ENCODE data around the gene TP53RK.

TP53RK gene
- 12.4 reads per million, percentile 36 among the genes with 10 or more reads in this experiment for total RNA-seq

DNA sequence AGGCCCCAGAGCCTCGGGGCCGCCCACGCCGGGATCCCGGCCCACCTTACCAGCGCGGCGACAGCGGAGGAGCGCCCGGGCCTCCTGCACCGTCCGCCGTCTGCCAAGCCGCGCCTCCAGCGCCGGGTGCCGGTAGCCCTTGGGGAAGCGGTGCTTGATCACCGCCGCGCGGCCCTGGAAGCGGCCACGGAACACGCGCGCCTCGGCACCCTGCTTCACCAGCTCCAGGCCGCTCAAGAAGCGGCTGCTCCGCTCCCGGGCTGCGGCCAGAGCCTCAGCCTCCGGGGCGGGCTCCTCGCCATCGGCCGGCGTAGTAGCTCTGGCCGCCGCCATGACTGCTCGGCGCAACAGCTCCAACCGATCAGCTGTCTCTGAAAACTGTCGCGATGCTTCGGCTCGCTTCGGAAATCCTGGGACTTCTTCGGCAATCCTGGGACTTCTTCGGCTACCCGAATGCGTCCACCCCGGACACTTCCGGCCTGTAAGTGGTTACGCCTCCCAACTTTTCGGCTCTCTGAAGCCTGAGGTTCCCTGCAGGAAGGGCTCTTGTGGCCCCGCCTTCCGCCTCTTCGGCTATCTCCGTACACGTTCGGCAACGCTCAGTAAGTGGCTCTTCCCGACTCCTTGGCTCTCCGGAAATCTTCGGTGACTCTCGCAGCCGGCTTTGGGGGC, at the start of gene TP53RK:
TSS of gene TP53RK (minus strand) at position 363 of the 672 bp plus-strand sequence. CDS start at position 333, 30 bp downstream.
- DNase-seq: peak; percentile 95

DNA sequence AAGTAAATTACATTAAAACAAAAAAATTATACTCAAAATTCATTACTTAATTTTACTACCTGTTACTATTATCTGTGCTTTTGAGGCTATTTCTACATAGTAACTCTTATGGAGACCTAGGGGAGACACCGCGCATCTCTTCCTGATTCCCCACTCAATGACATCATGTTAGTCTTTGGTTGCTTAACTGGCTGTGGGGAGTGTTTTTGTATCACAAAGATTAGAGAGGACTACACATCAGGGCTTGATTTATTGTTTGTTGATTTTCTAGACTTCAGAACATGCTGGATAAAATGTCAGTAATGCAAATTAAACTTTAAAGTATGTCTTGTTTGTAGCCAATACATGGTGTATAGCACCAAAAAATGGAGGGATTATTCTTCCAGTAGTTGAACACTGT, 46.2 kb upstream of the TP53RK start:
- no peak for DNase-seq

DNA sequence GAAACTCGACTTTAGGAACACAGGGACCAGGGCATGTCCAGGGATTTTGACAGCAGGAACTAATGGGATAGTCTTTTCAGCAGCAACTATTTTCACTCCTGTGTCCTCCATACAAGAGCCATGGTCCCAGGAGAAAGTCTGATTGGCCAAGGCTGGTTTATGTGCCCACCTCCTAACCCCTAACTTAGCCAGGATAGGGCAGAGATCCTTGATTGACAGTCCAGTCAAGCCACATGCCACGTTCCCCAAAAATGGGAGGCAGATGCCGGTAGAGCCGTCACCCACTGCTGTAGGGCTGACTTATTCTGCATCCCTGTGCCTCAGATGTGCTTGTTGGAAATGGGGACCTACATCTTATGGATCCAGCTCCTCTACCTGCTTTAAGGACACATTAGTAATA, 42.5 kb upstream of the TP53RK start:
- no peak for DNase-seq

DNA sequence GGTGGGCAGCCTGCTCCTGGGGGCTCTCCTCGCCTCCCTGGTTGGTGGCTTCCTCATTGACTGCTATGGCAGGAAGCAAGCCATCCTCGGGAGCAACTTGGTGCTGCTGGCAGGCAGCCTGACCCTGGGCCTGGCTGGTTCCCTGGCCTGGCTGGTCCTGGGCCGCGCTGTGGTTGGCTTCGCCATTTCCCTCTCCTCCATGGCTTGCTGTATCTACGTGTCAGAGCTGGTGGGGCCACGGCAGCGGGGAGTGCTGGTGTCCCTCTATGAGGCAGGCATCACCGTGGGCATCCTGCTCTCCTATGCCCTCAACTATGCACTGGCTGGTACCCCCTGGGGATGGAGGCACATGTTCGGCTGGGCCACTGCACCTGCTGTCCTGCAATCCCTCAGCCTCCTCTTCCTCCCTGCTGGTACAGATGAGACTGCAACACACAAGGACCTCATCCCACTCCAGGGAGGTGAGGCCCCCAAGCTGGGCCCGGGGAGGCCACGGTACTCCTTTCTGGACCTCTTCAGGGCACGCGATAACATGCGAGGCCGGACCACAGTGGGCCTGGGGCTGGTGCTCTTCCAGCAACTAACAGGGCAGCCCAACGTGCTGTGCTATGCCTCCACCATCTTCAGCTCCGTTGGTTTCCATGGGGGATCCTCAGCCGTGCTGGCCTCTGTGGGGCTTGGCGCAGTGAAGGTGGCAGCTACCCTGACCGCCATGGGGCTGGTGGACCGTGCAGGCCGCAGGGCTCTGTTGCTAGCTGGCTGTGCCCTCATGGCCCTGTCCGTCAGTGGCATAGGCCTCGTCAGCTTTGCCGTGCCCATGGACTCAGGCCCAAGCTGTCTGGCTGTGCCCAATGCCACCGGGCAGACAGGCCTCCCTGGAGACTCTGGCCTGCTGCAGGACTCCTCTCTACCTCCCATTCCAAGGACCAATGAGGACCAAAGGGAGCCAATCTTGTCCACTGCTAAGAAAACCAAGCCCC, 36.2 kb upstream of the TP53RK start:
- no peak for DNase-seq

DNA sequence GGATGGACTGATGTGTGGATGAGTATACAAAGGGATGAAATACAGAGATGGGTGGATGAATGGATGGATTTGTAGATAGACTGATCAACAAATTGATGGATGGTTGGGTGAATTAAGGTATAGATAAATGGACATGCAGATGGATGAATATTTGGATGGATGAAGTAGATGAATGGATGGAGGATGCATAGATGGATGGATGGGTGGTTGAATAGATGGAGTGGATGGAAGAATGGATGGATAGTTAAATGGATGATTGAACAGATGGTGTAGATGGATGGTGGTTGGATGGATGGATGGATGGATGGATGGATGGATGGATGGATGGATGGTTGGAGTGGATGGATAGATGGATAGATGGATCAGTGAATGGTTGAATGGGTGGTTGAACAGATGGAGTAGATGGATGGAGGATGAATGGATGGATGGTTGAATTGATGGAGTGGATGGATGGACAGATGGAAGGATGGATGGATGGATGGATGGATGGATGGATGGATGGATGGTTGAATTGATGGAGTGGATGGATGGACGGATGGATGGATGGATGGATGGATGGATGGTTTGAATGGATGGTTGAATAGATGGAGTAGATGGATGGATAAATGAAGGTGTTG, 35.2 kb upstream of the TP53RK start:
- no peak for DNase-seq

DNA sequence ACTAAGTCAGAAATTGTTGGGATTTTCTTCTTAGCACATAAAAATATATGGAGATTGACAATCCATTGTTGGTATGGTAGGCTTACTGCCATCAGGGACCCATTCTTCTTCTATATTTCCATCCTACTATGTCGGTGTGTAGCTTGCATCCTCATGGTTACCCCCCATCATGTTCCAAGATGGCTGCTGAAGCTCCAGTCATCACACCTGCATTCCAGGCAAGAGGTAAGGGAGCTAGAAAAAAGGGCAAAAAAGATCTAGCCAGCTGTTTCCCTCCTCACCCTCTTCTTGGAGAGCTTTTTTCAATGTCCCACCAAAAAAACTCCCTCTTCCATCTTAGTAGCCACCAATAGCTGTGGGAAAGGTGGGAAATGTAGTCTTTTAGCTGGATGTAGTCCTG, 33.8 kb upstream of the TP53RK start:
- DNase-seq: no peak

DNA sequence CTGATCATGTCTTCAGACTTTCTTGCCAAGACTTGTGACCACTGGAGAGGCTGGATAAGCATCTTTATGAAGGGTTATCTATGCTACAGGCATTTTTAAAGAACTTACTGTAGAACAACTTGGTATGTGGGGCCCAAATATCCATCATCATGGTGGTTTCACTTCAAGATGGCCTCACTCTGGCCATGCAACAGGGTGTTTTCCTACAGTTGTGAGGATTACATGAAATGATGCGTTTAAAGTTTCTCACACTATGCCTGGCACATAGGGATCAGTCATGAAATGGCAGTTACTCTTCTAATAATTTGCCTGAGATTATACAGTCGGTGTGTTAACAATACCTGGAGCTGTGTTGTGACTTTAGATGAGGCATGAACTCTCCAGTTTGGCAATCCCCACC, 33.2 kb upstream of the TP53RK start:
- DNase-seq: no peak

DNA sequence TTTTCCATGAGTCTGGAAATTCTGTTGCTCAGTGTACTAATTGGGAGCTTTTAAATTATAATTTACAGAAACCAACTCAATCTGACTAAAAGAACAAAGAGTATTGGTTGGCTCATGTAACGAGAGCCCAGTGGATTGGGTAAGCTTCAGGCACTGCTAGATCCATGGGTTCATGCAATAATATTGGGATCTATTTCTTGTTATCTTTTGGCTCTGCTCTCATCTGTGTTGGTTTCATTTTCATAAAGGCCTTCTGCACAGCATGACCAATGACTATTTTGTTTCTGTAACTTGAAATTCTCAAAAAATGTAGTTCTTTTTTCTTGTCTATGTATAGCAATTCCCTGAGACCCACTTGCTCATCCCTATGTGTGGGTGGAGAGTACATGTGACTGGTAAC, 32.2 kb upstream of the TP53RK start:
- no peak for DNase-seq

DNA sequence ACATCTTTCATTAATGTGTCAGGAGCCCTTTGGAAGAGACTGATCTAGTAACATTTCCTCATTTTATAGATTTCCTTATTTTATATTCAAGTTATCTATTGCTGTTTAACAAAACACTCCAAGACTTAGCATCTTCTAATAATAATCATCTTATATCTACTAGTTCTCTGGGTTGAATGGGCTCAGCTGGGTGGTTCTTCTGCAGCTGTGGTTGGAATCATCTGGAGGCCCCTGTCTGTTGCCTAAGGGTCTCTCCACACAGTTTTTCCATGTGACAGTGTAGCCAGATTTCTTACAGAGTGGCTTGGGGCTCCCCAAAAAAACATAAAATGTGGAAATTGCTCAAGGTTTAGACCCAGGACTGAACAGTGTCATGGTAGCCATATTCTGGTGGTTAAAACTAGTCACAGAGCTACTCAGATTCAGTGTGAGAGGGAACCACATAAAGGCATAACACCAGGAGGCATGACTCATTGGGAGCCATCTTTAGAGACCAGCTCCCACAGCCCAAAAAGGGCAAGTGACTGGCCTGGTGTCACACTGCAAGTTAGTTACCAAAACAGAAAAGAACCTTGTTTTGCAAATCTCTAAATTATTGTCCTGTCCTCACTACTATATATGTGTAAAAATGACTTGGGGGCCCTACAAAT, 31.7 kb upstream of the TP53RK start:
- DNase-seq: no peak

DNA sequence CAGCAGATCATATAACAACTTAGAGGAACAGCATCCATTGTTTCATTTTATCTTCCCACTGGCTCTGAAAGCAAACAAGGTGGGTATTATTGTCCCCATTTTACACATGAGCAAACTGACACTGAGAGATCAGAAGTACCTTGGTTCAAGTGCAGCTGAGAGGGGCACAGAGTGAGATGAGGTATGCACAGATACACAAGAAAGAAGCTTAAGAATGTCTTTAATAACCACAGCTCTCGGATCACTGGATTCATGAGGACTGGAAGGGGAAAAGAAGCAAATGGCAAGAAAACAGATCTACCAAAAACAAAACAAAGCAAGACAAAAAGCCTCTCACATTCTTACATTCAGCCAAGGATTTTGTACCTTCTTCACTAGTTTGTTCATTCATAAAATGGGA, 30.8 kb upstream of the TP53RK start:
- no peak for DNase-seq

DNA sequence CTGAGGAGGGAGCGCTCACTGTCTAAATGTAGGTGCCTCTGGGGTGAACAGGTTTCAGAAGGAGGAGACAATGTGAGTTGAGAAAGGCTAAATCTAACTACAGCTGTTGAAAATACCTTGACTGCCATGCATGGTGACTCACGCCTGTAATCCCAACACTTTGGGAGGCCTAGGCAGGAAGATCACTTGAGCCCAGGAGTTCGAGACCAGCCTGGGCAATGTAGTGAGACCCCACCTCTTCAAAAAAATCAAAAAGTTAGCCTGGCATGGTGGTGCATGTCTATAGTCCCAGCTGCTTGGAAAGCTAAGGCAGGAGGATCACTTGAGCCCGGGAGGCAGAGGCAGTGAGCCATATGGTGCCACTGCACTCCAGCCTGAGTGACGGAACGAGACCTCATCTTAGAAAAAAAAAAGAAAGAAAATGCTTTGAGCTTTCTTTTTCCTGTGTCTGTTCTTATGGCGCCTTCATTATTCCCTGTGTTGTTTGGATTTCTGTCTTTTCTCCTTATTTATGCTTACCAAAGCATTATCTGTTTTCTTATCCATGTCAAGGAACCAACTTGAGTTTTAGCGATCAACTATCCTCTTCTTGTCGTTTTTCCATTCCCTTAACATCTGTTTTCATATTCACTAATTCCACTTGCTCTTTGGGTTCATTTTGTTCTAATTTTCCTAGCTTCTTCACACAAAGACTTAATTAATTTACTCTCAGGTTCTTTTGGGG, 28.7 kb upstream of the TP53RK start:
- no peak for DNase-seq

DNA sequence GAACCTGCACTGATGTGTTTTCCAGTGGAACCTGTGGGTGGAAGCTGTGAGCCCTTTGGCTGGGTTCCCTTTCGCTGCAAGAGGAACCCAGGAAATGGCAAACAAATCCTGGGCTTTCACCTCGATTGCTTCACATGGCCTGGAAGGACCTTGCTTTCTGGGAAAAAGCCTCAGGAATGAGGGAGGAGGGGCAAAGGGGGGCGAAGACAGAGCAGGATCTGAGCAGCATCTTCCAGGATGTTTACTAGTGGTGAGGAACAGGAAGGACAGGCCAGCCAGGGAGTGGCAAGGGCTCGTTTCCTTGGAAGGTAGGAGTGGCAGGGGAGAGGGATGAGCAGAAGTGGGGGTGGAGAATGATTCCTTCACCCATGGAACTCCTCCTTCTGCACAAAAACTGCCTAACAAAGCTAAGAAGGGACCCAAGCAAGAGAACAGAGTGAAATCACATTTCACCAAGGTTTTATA, 26.1 kb upstream of the TP53RK start:
- no peak for DNase-seq

DNA sequence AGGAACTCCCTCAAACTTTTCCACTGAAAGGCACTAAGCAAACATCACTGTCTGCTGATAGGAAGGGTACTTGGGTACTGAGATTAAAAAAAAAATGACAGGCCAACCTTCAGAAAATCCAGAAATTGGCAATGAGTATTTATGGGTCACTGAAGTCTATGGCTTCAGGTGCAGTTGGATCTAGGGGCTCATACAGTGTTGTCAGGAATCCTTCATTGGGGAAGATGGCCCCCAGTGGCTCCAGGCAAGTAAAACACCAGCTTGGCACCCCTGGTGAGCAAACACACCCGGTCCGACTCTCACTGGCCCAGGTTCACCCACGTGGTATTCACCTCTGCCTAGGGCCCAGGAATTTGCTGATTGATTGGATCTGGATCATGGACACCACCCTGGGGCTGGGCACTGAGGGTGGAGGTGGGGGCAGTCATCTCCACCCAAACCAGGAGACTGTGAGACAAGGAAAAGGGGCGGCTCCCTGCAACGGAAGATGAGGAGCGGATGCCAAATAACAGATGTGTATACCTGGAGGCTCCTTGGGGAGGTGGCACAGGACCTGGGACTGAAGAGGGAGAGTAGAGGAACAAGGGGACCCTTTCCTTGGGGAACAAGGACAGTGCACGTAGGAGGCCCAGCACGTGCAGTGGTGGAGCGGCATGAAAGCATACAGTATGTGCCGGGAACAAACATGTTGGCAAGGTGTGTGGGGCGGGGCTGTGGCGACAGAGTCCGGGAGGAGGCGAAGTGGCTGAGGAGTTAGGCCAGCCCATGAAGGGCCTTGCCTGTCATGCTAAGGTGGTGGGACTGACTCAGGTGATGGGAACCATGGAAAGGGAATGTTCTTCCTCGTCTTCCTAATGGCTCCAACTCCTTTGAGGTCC, 25.0 kb upstream of the TP53RK start:
- no peak for DNase-seq

DNA sequence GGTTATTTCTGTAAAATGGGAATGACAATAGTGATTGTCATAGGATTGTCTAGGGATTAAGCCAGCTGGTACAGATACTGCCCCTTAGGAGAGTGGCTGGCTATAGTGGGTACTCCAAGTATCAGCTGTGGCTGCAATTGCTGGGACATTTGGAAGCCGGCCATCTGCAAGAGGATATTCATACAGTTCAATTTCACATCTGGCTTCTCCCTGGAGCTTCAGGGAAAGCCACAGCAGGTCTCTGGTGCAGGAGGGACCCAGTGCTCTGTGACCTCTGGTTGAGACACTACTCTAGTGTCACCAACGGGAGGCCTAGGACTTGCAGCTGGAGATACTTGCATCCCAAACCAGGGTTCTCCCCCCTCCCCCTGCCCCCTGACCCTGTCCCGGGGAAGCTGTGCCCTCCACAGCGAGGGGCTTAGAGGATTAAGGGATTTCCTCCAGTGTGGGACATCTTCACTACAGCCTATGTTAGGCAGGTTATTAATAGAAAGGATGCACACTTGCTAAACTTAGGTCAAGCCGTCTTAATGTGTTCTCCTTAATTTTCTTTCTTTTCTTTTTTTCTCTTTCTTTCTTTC, 22.9 kb upstream of the TP53RK start:
- no peak for DNase-seq

DNA sequence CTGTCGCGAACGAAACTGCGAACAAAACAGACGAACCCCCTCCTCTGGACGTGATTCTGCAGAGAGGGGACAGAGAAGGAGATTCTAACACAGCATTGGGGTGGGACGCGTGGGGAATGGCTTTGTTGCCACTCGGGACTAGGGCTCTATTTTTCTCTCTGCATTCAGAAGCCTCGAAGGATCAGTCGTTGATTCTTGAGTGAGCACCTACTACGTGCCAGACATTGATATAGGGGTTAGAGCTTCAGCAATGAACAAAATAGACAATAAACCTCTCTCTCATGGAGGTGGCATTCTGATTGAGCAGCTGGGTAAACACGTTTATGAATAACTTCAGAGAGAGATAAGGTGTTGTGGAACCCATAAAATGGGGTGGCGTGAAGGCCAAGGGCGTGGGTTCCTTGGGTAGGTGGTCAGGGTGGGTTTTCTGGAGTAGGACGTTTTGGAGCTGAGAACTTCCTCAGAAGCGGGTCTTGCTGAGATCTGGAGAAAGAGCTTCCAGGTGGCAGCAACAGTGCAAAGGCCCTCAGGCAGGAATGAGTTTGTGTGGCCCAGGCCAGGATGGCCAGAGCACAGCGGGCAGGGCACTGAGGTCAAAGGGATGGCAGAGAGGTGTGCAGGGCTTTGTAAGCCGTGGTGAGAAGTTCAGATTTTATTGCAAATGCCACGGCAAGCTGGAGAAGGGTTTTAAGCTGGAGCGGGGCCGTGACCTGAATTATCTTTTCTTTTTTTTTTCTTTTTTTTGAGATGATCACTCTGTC, 21.1 kb upstream of the TP53RK start:
- no peak for DNase-seq

DNA sequence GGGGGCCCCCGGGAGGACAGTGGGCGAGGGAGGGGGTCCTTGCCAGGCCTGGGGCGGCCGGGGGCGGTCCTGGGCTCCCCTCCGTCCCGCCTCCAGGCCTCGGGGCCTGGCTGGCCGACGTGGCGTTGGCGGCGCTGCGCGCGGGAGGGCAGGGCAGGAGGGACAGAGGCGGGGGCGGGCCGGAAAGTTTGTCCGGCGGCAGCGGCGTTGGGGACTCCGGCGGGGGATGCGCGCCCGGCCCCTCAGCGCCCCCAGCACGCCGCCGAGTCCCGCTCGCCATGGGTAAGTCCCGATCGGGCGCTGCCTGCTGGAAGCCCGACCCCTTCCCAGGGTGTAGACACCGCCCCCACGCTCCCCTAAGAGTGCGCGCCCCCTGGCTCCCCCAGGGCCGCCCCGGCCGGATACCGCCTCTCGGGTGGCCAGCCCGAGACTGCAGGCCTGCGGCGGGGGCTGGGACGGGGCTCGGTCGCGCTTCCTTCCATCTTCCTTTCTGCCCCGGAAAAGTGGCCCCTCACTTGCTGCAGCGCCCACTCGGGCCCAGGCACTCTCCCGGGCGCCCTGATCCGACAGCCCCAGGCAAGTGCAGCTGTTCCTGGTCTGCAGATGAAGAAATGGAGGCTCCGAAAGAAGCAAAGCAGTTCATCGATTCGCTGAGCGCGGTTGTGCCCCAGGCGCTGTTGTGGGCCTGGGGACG, 20.4 kb upstream of the TP53RK start, which contains the start of gene SLC2A10:
TSS of gene SLC2A10 (plus strand) at position 191 of the 694 bp plus-strand sequence. CDS start at position 279, 88 bp downstream.
- DNase-seq: no peak

DNA sequence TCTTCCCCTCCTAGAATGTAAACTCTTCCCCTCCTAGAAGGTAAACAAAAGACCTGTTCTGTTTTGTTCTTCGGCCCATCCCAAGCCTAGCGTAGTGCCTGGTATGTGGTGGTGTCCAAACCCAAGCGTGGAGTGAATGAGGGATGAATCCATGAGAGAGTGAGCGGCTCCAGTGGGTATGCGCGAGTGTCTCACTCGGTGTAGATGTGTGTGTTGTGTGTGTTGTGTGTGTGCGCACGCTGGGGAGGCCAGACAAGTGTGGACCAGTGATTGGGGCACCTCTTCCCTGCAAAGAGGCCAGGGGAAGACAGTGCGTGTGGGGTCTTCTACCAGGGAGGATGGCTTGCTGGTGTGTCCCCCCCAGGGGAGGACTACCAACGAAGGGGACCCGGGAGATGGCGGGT, 19.8 kb upstream of the TP53RK start:
- no peak for DNase-seq

DNA sequence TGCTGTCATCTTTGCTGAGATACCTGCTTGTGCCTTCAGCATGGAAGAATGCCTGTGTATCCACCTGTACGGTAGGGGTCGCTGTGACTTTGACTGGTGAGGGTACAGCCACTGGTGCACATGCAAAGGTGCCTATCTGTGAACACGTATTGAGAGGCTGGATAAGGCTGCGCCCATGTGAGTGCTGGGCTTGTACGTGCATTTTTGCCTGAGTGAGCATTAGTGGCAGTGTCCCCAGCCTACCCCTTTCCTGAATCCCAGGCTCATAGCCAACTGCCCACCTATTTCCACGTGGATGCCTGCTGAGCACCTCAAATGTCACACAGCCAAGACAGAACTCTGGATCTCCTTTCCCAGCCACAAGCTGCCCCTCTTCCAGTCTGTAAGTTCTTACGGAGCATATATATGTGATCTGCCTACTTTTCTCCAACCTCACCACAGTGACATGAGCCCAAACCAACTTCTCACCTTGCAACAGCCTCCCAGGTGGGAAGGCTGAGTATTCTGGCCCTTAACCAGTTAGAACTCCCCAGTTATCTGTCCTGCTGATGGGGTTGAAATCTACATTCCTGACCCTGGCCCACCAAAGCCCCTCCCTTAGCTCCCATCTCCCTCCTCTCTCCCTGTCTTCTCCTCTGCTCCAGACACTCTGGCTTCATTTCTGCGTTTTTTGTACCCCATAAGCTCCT, 19.1 kb upstream of the TP53RK start:
- DNase-seq: no peak

DNA sequence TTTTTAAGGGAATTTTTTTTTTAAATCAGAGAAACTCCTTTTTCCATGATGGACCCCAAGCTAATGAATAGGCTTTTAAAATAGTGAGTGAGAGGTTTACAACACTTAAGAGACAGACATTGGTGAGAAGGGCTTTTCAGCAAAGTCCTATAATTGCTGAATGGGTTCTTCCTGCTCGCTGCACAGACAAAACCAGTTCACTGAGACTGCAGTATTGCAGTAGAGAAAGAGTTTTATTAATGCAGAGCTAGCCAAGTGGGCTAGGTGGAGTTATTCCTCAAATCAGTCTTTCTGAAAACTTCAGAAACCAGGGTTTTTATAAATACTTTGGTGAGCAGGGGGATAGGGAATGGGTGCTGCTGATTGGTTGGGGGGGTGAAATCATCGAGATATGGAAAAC, 17.0 kb upstream of the TP53RK start:
- no peak for DNase-seq
